ENCODE measurements around the gene LRRK1.

DNA sequence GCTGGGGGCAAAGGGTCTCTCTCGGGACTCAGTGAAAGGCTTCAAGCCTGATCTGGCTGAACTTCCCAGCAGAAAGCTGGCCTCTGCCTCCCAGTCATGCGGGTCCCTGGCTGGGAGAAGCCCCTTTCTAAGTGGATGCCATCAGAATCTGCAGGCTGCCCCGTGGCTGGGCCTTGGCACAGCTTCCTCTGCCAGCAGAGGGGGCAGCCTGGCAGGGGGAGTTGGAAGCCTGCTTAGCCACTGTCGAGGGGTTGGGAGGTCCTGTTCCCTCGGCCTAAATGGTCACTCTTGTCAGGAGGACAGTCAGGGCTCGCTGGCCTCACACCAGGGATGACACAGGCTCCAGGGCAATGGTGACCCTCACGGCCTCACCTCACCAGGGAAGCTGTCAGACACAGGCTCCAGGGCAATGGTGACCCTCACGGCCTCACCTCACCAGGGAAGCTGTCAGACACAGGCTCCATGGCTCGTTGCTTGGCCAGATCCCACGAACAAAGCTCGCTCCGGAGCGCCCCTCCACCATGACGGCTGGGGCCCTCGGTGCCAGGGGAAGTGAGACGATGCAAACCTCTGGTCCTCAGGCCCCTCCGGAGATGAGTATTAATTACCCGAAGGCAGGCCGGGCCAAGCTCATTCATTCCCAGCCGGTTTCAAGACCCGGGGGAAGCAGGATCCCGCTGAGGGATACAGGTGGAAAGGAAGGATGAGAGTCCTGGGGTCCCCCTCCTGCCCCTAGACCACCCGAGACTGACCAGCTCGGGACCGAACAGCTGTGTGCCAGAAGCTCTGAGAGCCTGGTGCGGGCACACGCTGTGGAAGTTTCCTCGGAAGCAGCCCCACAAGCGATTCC lies 181.7 kb downstream of the LRRK1 start:
- TF ChIP-seq POLR2A (IDR thresholded peaks at IDR 0.05; ENCODE audit: low read depth, low read length) = no peak
- no peak for TF ChIP-seq TAF1 (IDR thresholded peaks at IDR 0.05; ENCODE audit: borderline replicate concordance, low read depth, low read length)
- no peak for TF ChIP-seq POLR2AphosphoS5 (IDR thresholded peaks at IDR 0.05; ENCODE audit: low read depth, low read length)
